SU-DHL-6 (cell line): ENCODE results near the gene ZMYM3.

Experiments used
- H2AFZ ChIP-seq: fragments of 200-600 bp; sonication (generic); 2 replicates; pipeline ENCODE4 v1.6.1; 2014; ENCODE audit warnings: low read depth, mild to moderate bottlenecking, moderate library complexity, mixed read lengths, antibody characterized with exemption, low read length; ENCODE audit not compliant: severe bottlenecking
- H3F3A ChIP-seq: fragments of 200-600 bp; shearing (Covaris generic); 2 replicates; pipeline ENCODE4 v1.6.0; 2016; ENCODE audit warnings: antibody characterized with exemption, mild to moderate bottlenecking; ENCODE audit not compliant: insufficient read depth
- H3K27ac ChIP-seq: fragments of 200-600 bp; sonication (generic); 2 replicates; pipeline ENCODE4 v1.5.1; 2016; ENCODE audit warnings: low read depth, mild to moderate bottlenecking, low read length, moderate library complexity, mixed read lengths
- H3K27me3 ChIP-seq: fragments of 200-600 bp; sonication (generic), shearing (Covaris generic); 2 replicates; pipeline ENCODE4 v1.6.0; 2014; ENCODE audit warnings: mild to moderate bottlenecking, low read length
- H3K36me3 ChIP-seq: fragments of 200-600 bp; sonication (generic); 2 replicates; pipeline ENCODE4 v1.6.1; 2014; ENCODE audit warnings: mild to moderate bottlenecking, low read length, mixed read lengths
- H3K4me2 ChIP-seq: fragments of 300-600, 200-600 bp; shearing (Covaris generic), sonication (generic); 2 replicates; pipeline ENCODE4 v1.6.0; 2014; ENCODE audit warnings: low read length, low read depth, mild to moderate bottlenecking; ENCODE audit not compliant: poor library complexity, severe bottlenecking
- H3K4me3 ChIP-seq: fragments of 200-600 bp; sonication (generic); 2 replicates; pipeline ENCODE4 v1.5.1; 2014; ENCODE audit warnings: antibody characterized with exemption, low read length, mild to moderate bottlenecking, mixed read lengths; ENCODE audit not compliant: insufficient read depth, poor library complexity, severe bottlenecking
- H3K79me2 ChIP-seq: fragments of 200-600 bp; sonication (generic); 2 replicates; pipeline ENCODE4 v1.6.1; 2014; ENCODE audit warnings: mild to moderate bottlenecking, low read length, moderate library complexity; ENCODE audit not compliant: insufficient read depth
- H3K9ac ChIP-seq: fragments of 200-600 bp; sonication (generic); 2 replicates; pipeline ENCODE4 v1.7.0; 2014; ENCODE audit warnings: mild to moderate bottlenecking, low read length
- H3K9me2 ChIP-seq: fragments of 200-600 bp; sonication (generic); replicated peaks from 2 replicates; pipeline ENCODE4 v1.6.1; 2014; ENCODE audit warnings: low read length; ENCODE audit not compliant: insufficient read depth
- H3K9me3 ChIP-seq: fragments of 200-600 bp; sonication (generic); 2 replicates; pipeline ENCODE4 v1.6.1; 2014; ENCODE audit warnings: low read length, mixed read lengths; ENCODE audit not compliant: insufficient read depth
- H4K20me1 ChIP-seq: fragments of 200-600 bp; sonication (generic); 2 replicates; pipeline ENCODE4 v1.6.1; 2014; ENCODE audit warnings: low read depth, mild to moderate bottlenecking, antibody characterized with exemption, low read length, moderate library complexity, mixed read lengths
- CTCF ChIP-seq: fragments of 200-600 bp; sonication (generic); IDR thresholded peaks from one replicate; pipeline ENCODE4 v1.5.1; 2017; ENCODE audit warnings: antibody characterized with exemption, mild to moderate bottlenecking, low read length, moderate library complexity; ENCODE audit not compliant: insufficient read depth, poor library complexity, severe bottlenecking
- EZH2phosphoT487 ChIP-seq: fragments of 200-600 bp; sonication (generic), shearing (Covaris generic); conservative IDR thresholded peaks from 2 replicates; pipeline ENCODE4 v1.6.1; 2018; ENCODE audit warnings: mild to moderate bottlenecking, antibody characterized with exemption, low read length, moderate library complexity, mixed read lengths

The ZMYM3 gene

DNA sequence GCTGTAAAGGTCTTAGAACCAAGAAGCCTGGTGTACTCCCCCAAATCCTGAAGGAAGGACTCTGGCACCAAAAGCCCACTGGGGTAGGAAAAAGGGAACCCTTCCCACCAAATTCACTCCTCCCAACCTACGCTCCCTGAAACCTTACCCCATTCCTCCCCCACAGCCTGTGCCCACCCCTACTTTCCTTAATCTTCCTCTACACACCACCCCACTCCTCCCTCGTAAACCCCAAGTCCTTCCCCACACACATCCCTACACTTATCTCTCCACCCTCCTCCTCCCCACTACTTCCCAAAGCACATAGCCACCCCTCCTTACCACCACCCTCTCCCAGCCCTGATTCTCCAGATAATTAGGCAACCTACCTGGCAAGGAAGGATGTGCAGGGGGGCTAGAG lies 1.7 kb downstream of the ZMYM3 start:
- Histone ChIP-seq H3K79me2 (peaks cover 23% of the 10 kb centered on the region), H3K9ac (peak overlapping the region; percentile 87), H3K36me3 (no peaks in the 10 kb centered on the region), H4K20me1 (no peaks in the 10 kb centered on the region), H3K27me3 (no peaks in the 10 kb centered on the region), H3K4me3 (no peak overlapping the region), H3K9me3 (no peaks in the 10 kb centered on the region), H3K4me2 (peak overlapping the region; percentile 67), H2AFZ (no peak overlapping the region), H3K9me2 (no peaks in the 10 kb centered on the region), H3K27ac (no peak overlapping the region), H3F3A (no peaks in the 10 kb centered on the region)
- TF ChIP-seq EZH2phosphoT487 (no peak), CTCF (no peak)

DNA sequence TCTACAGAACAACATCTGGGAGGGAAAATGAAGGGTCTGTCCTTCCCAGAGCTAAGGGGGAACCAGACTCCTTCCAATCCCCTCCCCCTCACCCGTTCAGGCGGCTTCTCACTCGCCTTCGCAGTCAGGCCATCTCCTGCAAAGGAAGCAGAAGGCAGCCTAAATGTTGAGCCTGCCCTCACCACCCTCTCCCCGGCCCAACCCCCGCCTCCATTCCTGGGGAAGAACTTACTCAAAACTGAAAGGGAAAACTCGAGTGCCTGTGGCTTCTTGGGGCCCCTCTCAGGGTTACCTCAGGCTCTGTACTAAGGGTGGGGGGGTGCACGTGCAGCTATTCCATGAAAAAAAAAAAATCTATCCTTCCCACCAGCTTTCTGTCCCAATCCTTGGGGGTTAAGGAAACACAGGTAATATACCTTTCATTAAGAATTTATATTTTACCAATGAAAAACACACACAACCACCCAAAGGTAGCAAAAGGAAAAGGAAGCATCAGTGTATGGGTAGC lies 2.4 kb downstream of the ZMYM3 start:
- Histone ChIP-seq H3K9me3 (no peaks in the 10 kb centered on the region), H3K9ac (no peak overlapping the region), H4K20me1 (no peaks in the 10 kb centered on the region), H3K79me2 (peaks cover 23% of the 10 kb centered on the region), H3K36me3 (no peaks in the 10 kb centered on the region), H3K4me3 (no peak overlapping the region), H3K27me3 (no peaks in the 10 kb centered on the region), H3K27ac (no peak overlapping the region), H3F3A (no peaks in the 10 kb centered on the region), H3K4me2 (no peak overlapping the region), H2AFZ (no peak overlapping the region), H3K9me2 (no peaks in the 10 kb centered on the region)
- TF ChIP-seq EZH2phosphoT487 (no peak), CTCF (no peak)

GRCh38 chrX:71250841-71251240 lies 3.1 kb downstream of the ZMYM3 start:
- H3K79me2 ChIP-seq: peaks cover 18% of the 10 kb centered on the region
- H3K4me3 ChIP-seq: no peak overlapping the region
- no peak overlapping the region for H3K9ac ChIP-seq
- H3K9me3 ChIP-seq: no peaks in the 10 kb centered on the region
- H3K36me3 ChIP-seq: no peaks in the 10 kb centered on the region
- H2AFZ ChIP-seq: no peak overlapping the region
- H4K20me1 ChIP-seq: no peaks in the 10 kb centered on the region
- no peak for TF ChIP-seq EZH2phosphoT487
- TF ChIP-seq CTCF: no peak
- no peak overlapping the region for H3K27ac ChIP-seq
- no peaks in the 10 kb centered on the region for H3K9me2 ChIP-seq
- no peaks in the 10 kb centered on the region for H3F3A ChIP-seq
- H3K27me3 ChIP-seq: no peaks in the 10 kb centered on the region
- no peak overlapping the region for H3K4me2 ChIP-seq

- no peaks in the 10 kb centered on the region for H3K79me2 ChIP-seq
- H3K9ac ChIP-seq: no peak overlapping the region
- no peak overlapping the region for H3K4me3 ChIP-seq
- no peak overlapping the region for H2AFZ ChIP-seq
- H3K4me2 ChIP-seq: no peak overlapping the region
- TF ChIP-seq EZH2phosphoT487 (no peak), CTCF (no peak)
- no peaks in the 10 kb centered on the region for H3K36me3 ChIP-seq
- H3K27me3 ChIP-seq: no peaks in the 10 kb centered on the region
- no peaks in the 10 kb centered on the region for H3K9me2 ChIP-seq
- no peaks in the 10 kb centered on the region for H4K20me1 ChIP-seq
- no peak overlapping the region for H3K27ac ChIP-seq
- H3F3A ChIP-seq: no peaks in the 10 kb centered on the region
- no peaks in the 10 kb centered on the region for H3K9me3 ChIP-seq
Measured at GRCh38 chrX:71245159-71245558, 8.8 kb downstream of the ZMYM3 start.
